Stimulated activated CD4-positive, alpha-beta T cell treated with anti-CD3 and anti-CD28 coated beads, Interleukin-1b, Interleukin-23, amount 100 ng/mL, for 24 hours (primary cell): ENCODE data around the gene BCAP31.
"Not testable (repeated sequence)": the region's sequence is repeated elsewhere in the genome, so short reads cannot be mapped to it uniquely, and the experiment has no call there.

Experiments used
- DNase-seq, 4 experiments: peaks; one replicate each; pipeline ENCODE4 v3.0.0-alpha.2; 2020; ENCODE audit warnings: low read depth in 4 of 4, low spot score in 1 of 4

Gene BCAP31

DNA sequence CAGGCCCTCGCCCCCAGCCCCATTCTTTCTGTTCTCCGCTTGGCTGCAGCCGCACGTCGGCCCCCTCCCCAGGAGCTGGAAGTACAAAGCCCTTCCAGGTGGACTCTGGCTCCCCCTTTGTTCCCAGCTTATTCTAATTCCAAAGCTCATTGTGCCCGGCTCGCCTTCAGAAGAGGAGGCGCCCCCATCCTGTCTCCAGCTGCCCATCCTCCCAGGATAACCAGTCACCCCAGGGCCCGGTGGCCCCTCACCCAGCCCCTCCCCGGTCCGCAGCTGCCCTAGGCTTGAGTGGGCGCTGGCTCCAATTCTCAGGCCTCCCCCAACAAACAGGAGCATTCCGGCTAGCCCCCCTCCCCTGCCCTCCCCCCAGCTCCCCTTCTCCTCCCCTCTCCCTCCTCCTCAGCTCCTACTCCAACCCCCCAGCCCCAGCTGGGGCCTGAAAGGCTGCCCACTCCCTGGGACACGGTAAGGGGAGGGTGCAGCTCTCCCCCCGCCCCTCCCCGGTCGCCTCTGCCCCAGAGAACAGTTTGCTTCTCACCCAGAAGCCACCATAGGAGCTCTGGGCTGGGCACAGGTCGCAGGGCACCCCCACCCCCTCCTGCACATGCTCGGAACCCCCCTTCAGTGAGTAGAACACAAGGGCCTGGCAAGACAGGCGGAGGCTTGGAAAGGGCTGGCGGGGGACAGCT is 39.6 kb downstream of the BCAP31 start:
- DNase-seq = no peak

- not testable (repeated sequence) for DNase-seq
Measured at GRCh38 chrX:153683486-153683885, 40.7 kb downstream of the BCAP31 start.

GRCh38 chrX:153681175-153681574 is 43.0 kb downstream of the BCAP31 start:
- DNase-seq = no peak

DNA sequence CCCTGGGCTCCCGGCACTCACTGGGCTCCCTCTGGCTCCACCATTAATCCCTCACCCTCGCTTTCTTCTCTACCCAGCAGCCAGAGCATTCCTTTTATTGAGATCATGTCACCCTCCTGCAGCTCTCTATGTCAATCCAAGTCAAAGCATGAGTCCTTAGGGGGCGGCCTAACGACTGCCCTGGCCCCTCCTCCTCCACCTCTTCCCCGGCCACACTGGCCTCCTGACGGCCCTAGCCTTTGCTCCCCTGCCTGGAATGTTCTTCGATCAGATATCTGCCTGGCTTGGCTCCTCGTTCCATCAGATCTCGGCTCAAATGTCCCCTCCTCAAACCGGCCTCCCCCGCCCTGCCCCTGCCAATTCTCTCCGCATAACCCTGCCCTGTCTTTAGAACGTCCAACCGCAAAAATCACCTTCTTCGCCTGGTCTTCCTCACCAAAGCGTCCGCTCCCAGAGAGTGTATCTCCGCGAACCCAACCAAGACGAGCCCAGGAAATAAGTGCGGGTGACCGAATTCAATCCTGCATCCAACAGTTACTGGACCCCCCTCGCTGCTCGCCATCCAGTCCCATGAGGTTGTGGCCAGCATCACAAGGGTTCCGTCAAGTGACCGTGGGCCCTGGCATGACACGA is 49.9 kb downstream of the BCAP31 start:
- DNase-seq = no peak

- DNase-seq = no peak
Measured at GRCh38 chrX:153673428-153674218, 50.6 kb downstream of the BCAP31 start, which contains the start of gene PNCK. TSS of gene PNCK (minus strand) at chrX:153673813. CDS start at chrX:153673076, 737 bp downstream.

DNA sequence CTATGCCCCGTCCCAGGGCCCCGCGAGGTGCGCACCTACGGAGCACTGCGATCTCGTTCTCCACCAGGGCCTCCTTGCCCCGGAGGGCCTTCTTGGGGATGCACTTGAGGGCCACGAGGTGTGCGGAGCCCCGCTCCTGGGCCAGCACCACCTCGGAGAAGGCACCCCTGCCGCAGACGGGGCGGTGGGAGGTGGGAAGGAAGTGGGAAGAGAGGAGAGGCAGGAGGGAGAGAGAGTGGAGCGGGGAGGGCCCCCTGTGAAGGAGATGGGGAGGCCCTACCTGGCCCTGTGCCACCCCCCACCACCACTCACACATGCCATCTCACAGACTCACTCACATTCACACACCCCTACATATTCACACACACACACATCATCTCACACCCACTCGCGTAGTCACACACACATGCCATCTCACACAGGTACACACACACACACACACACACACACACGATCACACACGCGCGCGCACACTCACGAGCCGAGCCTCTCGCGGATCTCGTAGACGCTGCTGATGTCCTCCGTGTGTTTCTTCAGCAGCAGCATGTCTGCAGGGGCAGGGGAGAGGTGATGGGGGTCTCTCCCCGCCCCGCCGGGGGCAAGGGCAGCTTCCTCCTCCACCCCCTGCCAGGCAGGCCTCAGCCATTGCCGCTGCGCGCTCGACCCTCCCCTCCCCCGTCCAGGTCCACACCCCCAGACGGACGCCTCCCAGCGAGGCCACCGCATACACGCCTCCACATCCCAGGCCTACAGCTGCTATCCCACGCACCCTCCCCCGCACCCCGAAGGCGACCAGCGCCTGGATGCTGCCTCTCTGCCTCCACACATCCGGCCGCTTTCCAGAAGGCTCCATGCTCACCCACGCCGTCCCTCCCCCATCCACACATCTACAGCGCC is 51.4 kb downstream of the BCAP31 start:
- no peak for DNase-seq

DNA sequence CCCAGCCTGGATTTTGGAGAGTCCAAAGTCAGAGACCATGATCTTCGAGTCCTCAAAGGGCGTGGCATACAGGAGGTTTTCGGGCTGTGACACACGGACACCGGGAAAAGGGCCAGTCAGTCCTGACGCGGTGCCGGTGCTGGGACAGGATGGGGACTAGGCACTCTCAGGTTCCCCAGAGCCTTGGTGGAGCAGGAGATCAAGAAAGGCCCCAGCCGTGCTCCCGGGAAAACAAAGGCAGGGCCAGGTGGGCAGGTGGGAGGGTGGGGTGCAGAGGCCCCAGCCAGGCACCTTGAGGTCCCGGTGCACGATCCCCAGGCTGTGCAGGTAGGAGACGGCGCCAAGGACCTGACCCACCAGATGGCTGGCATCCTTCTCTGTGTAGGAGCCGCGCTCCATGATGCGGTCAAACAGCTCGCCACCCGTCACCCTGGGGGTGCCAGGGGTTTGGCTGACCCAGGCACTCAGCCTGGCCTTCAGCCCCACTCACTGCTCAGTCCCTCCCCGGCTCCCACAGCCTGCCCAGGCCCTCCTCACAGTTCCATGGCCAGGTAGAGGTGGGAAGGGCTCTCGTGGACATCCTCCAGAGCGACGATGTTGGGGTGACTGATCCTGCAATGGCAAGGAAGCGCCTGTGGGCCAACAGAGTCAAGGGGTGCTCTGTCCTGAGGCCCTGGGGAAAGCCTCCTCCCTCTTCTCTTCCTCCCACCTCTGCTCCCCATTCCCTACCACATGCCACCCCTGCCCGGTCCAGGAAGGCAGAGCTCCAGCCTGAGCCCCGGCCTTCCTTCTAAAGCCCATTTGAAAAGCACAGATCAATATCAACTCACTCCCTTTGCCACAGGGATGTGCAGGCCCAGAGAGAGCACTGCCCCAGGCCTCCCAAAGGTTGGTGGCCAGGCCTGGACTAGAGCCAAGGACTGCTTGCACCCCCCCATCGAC is 52.3 kb downstream of the BCAP31 start:
- no peak for DNase-seq

- DNase-seq = no peak
Measured at GRCh38 chrX:153670748-153671588, 53.2 kb downstream of the BCAP31 start.

GRCh38 chrX:153669901-153670731 is 54.1 kb downstream of the BCAP31 start:
- no peak for DNase-seq

GRCh38 chrX:153669174-153669890 is 54.9 kb downstream of the BCAP31 start:
- peak in 2 of 4 experiments; percentile 10 to 45 for DNase-seq

GRCh38 chrX:153668423-153669173 is 55.6 kb downstream of the BCAP31 start:
- no peak for DNase-seq

DNA sequence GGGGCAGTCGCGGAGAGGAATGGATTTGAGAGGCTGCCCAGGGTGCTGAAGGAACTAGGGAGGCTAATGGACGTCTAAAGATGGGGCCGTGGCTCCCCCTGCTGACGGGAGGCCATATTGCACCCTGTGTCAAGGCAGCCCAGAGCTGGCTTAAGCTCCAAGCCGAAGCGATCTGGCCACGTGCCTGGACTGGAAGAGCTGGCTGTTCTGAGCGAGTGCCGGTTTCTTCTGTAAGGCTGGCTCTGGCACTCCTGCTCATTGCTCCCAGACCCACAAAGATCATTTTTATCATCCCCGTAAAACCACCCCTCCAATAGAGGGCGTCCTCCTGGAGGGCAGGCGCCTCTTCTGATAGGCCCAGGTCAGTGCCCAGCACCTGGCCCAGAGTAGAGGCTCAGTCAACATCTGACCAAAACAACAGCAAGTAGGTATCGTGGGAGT is 56.2 kb downstream of the BCAP31 start:
- peak; percentile 40 to 73 (median 64) for DNase-seq

- DNase-seq = no peak
Measured at GRCh38 chrX:153667281-153667955, 56.8 kb downstream of the BCAP31 start.

GRCh38 chrX:153665726-153666306 is 58.4 kb downstream of the BCAP31 start:
- DNase-seq = no peak

GRCh38 chrX:153662266-153662665 is 61.9 kb downstream of the BCAP31 start:
- DNase-seq = peak; percentile 28 to 37 (median 34)

- DNase-seq = no peak
Measured at GRCh38 chrX:153659268-153659667, 64.9 kb downstream of the BCAP31 start.
